Caco-2 (cell line): ENCODE data around the gene TMTC2. TPM values are rescaled to one million over a fixed set of nuclear protein-coding genes. Genes with fewer than 3 reads are reported as not detected.

Source experiments
- BruUV-seq: library from RNA; stranded (reverse); fragments of 400-500 nt; replicated peaks from 2 replicates; lab custom pipeline; 2021; lab: Mats Ljungman, UMichigan
- CTCF ChIA-PET: fragments of 300-600 bp; sonication (Branson Sonifier 250); formaldehyde crosslinking; loops from one replicate; lab custom pipeline; 2022; ENCODE audit warnings: antibody characterized with exemption; lab: Charles Lee
- POLR2A ChIA-PET: fragments of 300-600 bp; sonication (Branson Sonifier 250); formaldehyde crosslinking; loops from one replicate; lab custom pipeline; 2022; ENCODE audit warnings: antibody characterized with exemption; lab: Charles Lee
- DNase-seq, 2 experiments: peaks; one replicate each; pipeline versions ENCODE4 v3.0.0 to v3.0.0-alpha.2; 2020 to 2022
- H3K27me3 ChIP-seq: replicated peaks from 2 replicates; pipeline ENCODE4 v1.6.0; 2011; ENCODE audit warnings: low read length; ENCODE audit not compliant: control insufficient read depth, insufficient read depth
- H3K36me3 ChIP-seq: 2 replicates; pipeline ENCODE4 v1.5.1; 2011; ENCODE audit warnings: low read length; ENCODE audit not compliant: control insufficient read depth, insufficient read depth
- H3K4me1 ChIP-seq: fragments of 250-450 bp; sonication (Bioruptor Pico); 2 replicates; pipeline ENCODE4 v1.5.1; 2020; ENCODE audit warnings: mild to moderate bottlenecking
- H3K4me3 ChIP-seq: 2 replicates; pipeline ENCODE4 v1.5.1; 2011; ENCODE audit warnings: low read depth, mild to moderate bottlenecking, control low read depth, low read length
- H3K9me3 ChIP-seq: fragments of 250-450 bp; sonication (Bioruptor Pico); 2 replicates; pipeline ENCODE4 v1.5.1; 2020; ENCODE audit warnings: mild to moderate bottlenecking, moderate library complexity
- H3K27ac Mint-ChIP-seq: one replicate; pipeline ENCODE4 v1.8.0; 2022; ENCODE audit warnings: mixed read lengths; ENCODE audit not compliant: unreplicated experiment
- H3K27me3 Mint-ChIP-seq: one replicate; pipeline ENCODE4 v1.8.0; 2022; ENCODE audit warnings: mixed read lengths; ENCODE audit not compliant: insufficient read depth, unreplicated experiment
- H3K36me3 Mint-ChIP-seq: one replicate; pipeline ENCODE4 v1.8.0; 2022; ENCODE audit warnings: mild to moderate bottlenecking, mixed read lengths; ENCODE audit not compliant: insufficient read depth, unreplicated experiment
- H3K4me1 Mint-ChIP-seq: one replicate; pipeline ENCODE4 v1.8.0; 2022; ENCODE audit warnings: low read depth, mixed read lengths; ENCODE audit not compliant: unreplicated experiment
- H3K4me3 Mint-ChIP-seq: one replicate; pipeline ENCODE4 v1.8.0; 2022; ENCODE audit warnings: mild to moderate bottlenecking, moderate library complexity, mixed read lengths; ENCODE audit not compliant: unreplicated experiment
- H3K9me3 Mint-ChIP-seq: one replicate; pipeline ENCODE4 v1.8.0; 2022; ENCODE audit warnings: mixed read lengths; ENCODE audit not compliant: unreplicated experiment
- intact Hi-C: fragments of 100-400 bp; cut with micrococcal nuclease; formaldehyde crosslinking; loops from one replicate; pipeline ENCODE4 v1.10.0; 2022; ENCODE audit not compliant: unreplicated experiment
- total RNA-seq: library from RNA; stranded (reverse); gene quantifications from 2 replicates; pipeline ENCODE4 v1.2.3, GENCODE V29; 2022
- TF ChIP-seq, protein P1 (sequence below), 2 experiments: fragments of 200-600 bp in 1 of 2; IDR thresholded peaks; 1 replicate in 1 of 2; 2 replicates in 1 of 2; pipeline versions ENCODE4 v1.5.1 to v1.8.0; 2011 to 2022; ENCODE audit warnings: antibody characterized with exemption in 1 of 2, control low read depth in 1 of 2, inconsistent platforms in 1 of 2, low read depth in 1 of 2, low read length in 1 of 2, mild to moderate bottlenecking in 1 of 2, moderate library complexity in 1 of 2; ENCODE audit not compliant: insufficient read depth in 1 of 2, severe bottlenecking in 1 of 2, unreplicated experiment in 1 of 2

Gene TMTC2
- total RNA-seq, 1 experiment from 2014 or later, result 2.2 TPM

DNA sequence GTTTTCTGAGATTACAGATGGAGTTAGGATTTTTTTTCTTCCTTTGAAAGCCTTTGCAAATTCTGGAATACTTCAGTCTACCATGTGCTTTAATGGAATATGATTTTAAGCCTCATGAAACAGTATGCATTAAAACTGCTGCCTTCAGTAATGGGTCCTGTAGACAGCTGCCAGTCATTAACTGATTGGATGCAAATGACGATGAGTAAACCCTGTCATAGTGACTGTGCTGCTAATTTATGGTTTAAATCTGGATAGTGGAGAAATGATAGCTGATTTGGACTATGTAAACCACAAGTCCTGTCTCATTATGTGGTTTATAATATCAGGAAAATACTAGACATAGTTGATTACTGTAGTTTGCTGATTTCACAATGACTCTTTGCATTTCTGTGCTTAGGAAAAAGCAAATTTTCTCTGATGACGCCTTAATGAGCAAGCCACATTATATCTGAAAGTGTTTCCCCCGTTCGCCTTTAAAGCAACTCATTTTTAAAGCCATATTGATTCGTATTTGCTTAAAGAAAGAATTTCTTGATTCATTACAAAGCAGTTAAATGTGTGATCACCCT is 217.6 kb downstream of the TMTC2 start:
- intact Hi-C loops, result no loop called here
- H3K9me3 ChIP-seq, result no peaks in the 10 kb centered on the region
- no peaks in the 10 kb centered on the region for H3K36me3 Mint-ChIP-seq
- H3K4me3 ChIP-seq, result no peak overlapping the region
- H3K27me3 Mint-ChIP-seq, result no peaks in the 10 kb centered on the region
- H3K9me3 Mint-ChIP-seq, result no peaks in the 10 kb centered on the region
- H3K4me1 Mint-ChIP-seq, result no peaks in the 10 kb centered on the region
- H3K4me1 ChIP-seq, result no peaks in the 10 kb centered on the region
- BruUV-seq, result no TSS peak
- TF ChIP-seq, protein P1, sequence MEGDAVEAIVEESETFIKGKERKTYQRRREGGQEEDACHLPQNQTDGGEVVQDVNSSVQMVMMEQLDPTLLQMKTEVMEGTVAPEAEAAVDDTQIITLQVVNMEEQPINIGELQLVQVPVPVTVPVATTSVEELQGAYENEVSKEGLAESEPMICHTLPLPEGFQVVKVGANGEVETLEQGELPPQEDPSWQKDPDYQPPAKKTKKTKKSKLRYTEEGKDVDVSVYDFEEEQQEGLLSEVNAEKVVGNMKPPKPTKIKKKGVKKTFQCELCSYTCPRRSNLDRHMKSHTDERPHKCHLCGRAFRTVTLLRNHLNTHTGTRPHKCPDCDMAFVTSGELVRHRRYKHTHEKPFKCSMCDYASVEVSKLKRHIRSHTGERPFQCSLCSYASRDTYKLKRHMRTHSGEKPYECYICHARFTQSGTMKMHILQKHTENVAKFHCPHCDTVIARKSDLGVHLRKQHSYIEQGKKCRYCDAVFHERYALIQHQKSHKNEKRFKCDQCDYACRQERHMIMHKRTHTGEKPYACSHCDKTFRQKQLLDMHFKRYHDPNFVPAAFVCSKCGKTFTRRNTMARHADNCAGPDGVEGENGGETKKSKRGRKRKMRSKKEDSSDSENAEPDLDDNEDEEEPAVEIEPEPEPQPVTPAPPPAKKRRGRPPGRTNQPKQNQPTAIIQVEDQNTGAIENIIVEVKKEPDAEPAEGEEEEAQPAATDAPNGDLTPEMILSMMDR (IDR thresholded peaks at IDR 0.05; ENCODE audit: insufficient read depth in 1 of 2, low read depth in 1 of 2, low read length in 1 of 2, severe bottlenecking in 1 of 2, unreplicated experiment in 1 of 2), result no peak
- H3K4me3 Mint-ChIP-seq, result no peak overlapping the region
- POLR2A ChIA-PET, result no interaction called here
- CTCF ChIA-PET, result no interaction called here
- H3K27me3 ChIP-seq, result no peaks in the 10 kb centered on the region
- H3K27ac Mint-ChIP-seq, result no peak overlapping the region
- no peaks in the 10 kb centered on the region for H3K36me3 ChIP-seq
- no peak for DNase-seq

DNA sequence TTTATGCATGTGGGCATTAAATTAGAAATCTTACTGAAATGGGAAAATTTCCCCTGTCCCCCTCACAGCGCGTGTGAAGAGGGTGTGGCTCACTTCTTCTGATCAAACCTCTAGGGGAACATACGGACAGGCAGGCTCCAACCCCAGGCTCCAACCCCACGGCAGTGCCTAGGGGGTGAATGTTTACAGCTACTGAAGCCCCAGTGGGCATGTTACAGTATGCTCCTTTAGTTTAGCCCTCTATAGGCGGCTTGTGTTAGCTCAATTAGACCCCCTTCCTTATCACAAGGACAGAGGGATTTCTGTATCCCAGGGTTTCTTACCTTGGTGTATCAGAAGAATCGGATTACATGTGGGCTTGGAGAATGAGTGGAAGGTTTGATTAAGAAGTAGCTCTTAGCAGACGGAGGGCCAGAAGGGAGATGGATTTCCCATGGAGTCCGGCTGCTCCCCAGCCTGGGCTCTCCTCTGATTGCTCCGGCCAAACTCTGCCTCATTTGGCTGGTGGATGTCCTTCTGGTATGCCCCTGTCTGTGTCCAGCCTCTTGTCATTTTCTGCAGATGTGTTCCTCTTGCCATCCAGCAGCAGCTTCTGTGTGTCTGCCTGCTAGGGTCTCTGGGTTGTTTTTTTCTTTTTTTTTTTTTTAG is 223.7 kb downstream of the TMTC2 start:
- TF ChIP-seq, protein P1 (IDR thresholded peaks at IDR 0.05; ENCODE audit: insufficient read depth in 1 of 2, low read depth in 1 of 2, low read length in 1 of 2, severe bottlenecking in 1 of 2, unreplicated experiment in 1 of 2), result no peak
- CTCF ChIA-PET, result no interaction called here
- Mint-ChIP-seq H3K27ac (no peak overlapping the region), H3K9me3 (no peaks in the 10 kb centered on the region), H3K4me3 (no peak overlapping the region), H3K36me3 (no peaks in the 10 kb centered on the region), H3K4me1 (no peaks in the 10 kb centered on the region), H3K27me3 (no peaks in the 10 kb centered on the region)
- intact Hi-C loops, result no loop called here
- Histone ChIP-seq H3K27me3 (no peaks in the 10 kb centered on the region), H3K4me1 (no peaks in the 10 kb centered on the region), H3K36me3 (no peaks in the 10 kb centered on the region), H3K9me3 (no peaks in the 10 kb centered on the region), H3K4me3 (no peak overlapping the region)
- POLR2A ChIA-PET, result no interaction called here
- no TSS peak for BruUV-seq
- DNase-seq, result no peak

DNA sequence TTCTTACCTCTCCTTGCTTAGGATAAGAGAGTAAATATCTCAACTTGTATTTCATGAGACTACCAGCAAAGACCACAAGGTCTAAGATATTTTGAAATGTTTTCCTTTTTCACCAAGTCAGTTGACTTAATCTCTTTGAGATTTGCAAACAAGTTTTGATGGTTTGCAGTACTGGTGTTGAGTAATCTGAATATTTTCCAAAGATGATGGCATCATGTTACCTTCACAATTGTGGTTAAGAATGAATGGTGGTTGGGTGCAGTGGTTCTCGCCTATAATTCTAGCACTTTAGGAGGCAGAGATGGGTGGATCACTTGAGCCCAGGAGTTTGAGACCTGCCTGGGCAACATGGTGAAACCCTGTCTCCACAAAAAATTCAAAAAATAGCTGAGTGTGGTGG is 225.7 kb downstream of the TMTC2 start:
- intact Hi-C loops, result no loop called here
- BruUV-seq, result no TSS peak
- no peaks in the 10 kb centered on the region for H3K9me3 ChIP-seq
- no peak for DNase-seq
- ChIA-PET CTCF (no interaction called here), POLR2A (no interaction called here)
- TF ChIP-seq, protein P1 (IDR thresholded peaks at IDR 0.05; ENCODE audit: insufficient read depth in 1 of 2, low read depth in 1 of 2, low read length in 1 of 2, severe bottlenecking in 1 of 2, unreplicated experiment in 1 of 2), result no peak
- no peaks in the 10 kb centered on the region for H3K4me1 ChIP-seq
- H3K36me3 ChIP-seq, result no peaks in the 10 kb centered on the region
- H3K4me1 Mint-ChIP-seq, result no peaks in the 10 kb centered on the region
- no peaks in the 10 kb centered on the region for H3K27me3 ChIP-seq
- no peaks in the 10 kb centered on the region for H3K36me3 Mint-ChIP-seq
- H3K27ac Mint-ChIP-seq, result no peak overlapping the region
- H3K9me3 Mint-ChIP-seq, result no peaks in the 10 kb centered on the region
- no peak overlapping the region for H3K4me3 Mint-ChIP-seq
- no peak overlapping the region for H3K4me3 ChIP-seq
- H3K27me3 Mint-ChIP-seq, result no peaks in the 10 kb centered on the region
